H1 (cell line): Measurements from ENCODE around the gene MAPK4. TPM values are rescaled to one million over a fixed set of nuclear protein-coding genes. Genes with fewer than 3 reads are reported as not detected.

ENCODE experiments used
- CTCF ChIA-PET: fragments of 300-600 bp; sonication (Branson Sonifier 250); formaldehyde crosslinking; loops from one replicate; lab custom pipeline; 2021; ENCODE audit not compliant: partially characterized antibody; lab: Charles Lee
- POLR2A ChIA-PET: fragments of 300-600 bp; sonication (Branson Sonifier 250); formaldehyde crosslinking; loops from one replicate; lab custom pipeline; 2021; ENCODE audit warnings: inconsistent platforms; ENCODE audit not compliant: partially characterized antibody; lab: Charles Lee
- DNase-seq, 2 experiments: peaks; one replicate each; pipeline versions ENCODE4 v3.0.0 to v3.0.0-alpha.2; 2010 to 2022; ENCODE audit warnings: low spot score in 2 of 2, low read depth in 1 of 2, mixed read lengths in 1 of 2
- FAIRE-seq: peaks from 2 replicates; lab custom pipeline; 2011; peaks lifted over from hg19 to GRCh38; lab: Jason Lieb, UNC
- H2AFZ ChIP-seq: 2 replicates; pipeline ENCODE4 v1.8.1; 2012; ENCODE audit warnings: low read length, inconsistent platforms
- H2AK5ac ChIP-seq: 2 replicates; pipeline ENCODE4 v1.6.1; 2013; ENCODE audit warnings: low read depth, low read length
- H2BK120ac ChIP-seq: replicated peaks from 2 replicates; pipeline ENCODE3; 2013; ENCODE audit warnings: low read depth, low read length, inconsistent platforms
- H2BK12ac ChIP-seq: 2 replicates; pipeline ENCODE4 v1.6.1; 2013; ENCODE audit warnings: low read depth, low read length
- H2BK15ac ChIP-seq: 2 replicates; pipeline ENCODE4 v1.6.1; 2013; ENCODE audit warnings: low read length
- H2BK20ac ChIP-seq: 2 replicates; pipeline ENCODE4 v1.6.1; 2013; ENCODE audit warnings: low read length
- H2BK5ac ChIP-seq: 2 replicates; pipeline ENCODE4 v1.6.1; 2013; ENCODE audit warnings: low read depth, low read length
- H3K14ac ChIP-seq: 2 replicates; pipeline ENCODE4 v1.6.1; 2013; ENCODE audit warnings: inconsistent platforms; ENCODE audit not compliant: insufficient read length
- H3K18ac ChIP-seq: 2 replicates; pipeline ENCODE4 v1.6.1; 2013; ENCODE audit warnings: low read length; ENCODE audit errors: extremely low read depth
- H3K23ac ChIP-seq: 2 replicates; pipeline ENCODE4 v1.6.1; 2013; ENCODE audit warnings: inconsistent platforms; ENCODE audit not compliant: insufficient read length
- H3K23me2 ChIP-seq: 2 replicates; pipeline ENCODE4 v1.6.1; 2013; ENCODE audit warnings: low read depth, low read length
- H3K27ac ChIP-seq: 2 replicates; pipeline ENCODE4 v1.6.1; 2011; ENCODE audit warnings: low read depth, low read length, inconsistent platforms
- H3K27me3 ChIP-seq, 4 experiments: replicated peaks in 1 of 4; 1 replicate in 1 of 4; 2 replicates in 3 of 4; pipeline versions ENCODE4 v1.6.1 to v1.8.1; 2011 to 2013; ENCODE audit warnings: low read length in 3 of 4, mild to moderate bottlenecking in 3 of 4, inconsistent platforms in 2 of 4, mixed read lengths in 2 of 4, moderate library complexity in 1 of 4; ENCODE audit not compliant: control insufficient read depth in 3 of 4, insufficient read depth in 3 of 4; ENCODE audit errors: extremely low read depth in 1 of 4
- H3K36me3 ChIP-seq, 4 experiments: 2 replicates each; pipeline versions ENCODE4 v1.6.1 to v1.8.1; 2011 to 2013; ENCODE audit warnings: mild to moderate bottlenecking in 4 of 4, low read length in 3 of 4, moderate library complexity in 2 of 4, control low read depth in 1 of 4, inconsistent platforms in 1 of 4; ENCODE audit not compliant: insufficient read depth in 4 of 4, control insufficient read depth in 2 of 4
- H3K4ac ChIP-seq: replicated peaks from 2 replicates; pipeline ENCODE3; 2013; ENCODE audit warnings: low read length, low read depth, mixed read lengths, inconsistent platforms; ENCODE audit not compliant: insufficient read length
- H3K4me1 ChIP-seq, 4 experiments: replicated peaks in 1 of 4; 1 replicate in 1 of 4; 2 replicates in 3 of 4; pipeline versions ENCODE4 v1.6.1 to v1.8.1; 2011 to 2013; ENCODE audit warnings: low read length in 3 of 4, inconsistent platforms in 2 of 4, mixed read lengths in 1 of 4; ENCODE audit not compliant: insufficient read depth in 4 of 4, control insufficient read depth in 3 of 4
- H3K4me2 ChIP-seq, 2 experiments: 2 replicates each; pipeline versions ENCODE4 v1.6.1 to v1.8.1; 2011 to 2013; ENCODE audit warnings: low read depth in 2 of 2, low read length in 2 of 2, control low read depth in 1 of 2, inconsistent platforms in 1 of 2, mild to moderate bottlenecking in 1 of 2; ENCODE audit not compliant: insufficient read depth in 1 of 2
- H3K4me3 ChIP-seq, 4 experiments: fragments of 200-600, 300-600 bp in 1 of 4; sonication (generic), shearing (Covaris generic), sonication (Bioruptor Twin) in 1 of 4; 2 replicates each; pipeline versions ENCODE4 v1.5.1 to v1.8.1; 2011 to 2016; ENCODE audit warnings: low read length in 4 of 4, low read depth in 3 of 4, control low read depth in 2 of 4, inconsistent platforms in 2 of 4, mild to moderate bottlenecking in 2 of 4, mixed read lengths in 1 of 4, moderate library complexity in 1 of 4; ENCODE audit not compliant: insufficient read depth in 2 of 4; ENCODE audit errors: extremely low read depth in 1 of 4
- H3K56ac ChIP-seq: replicated peaks from 2 replicates; pipeline ENCODE3; 2013; ENCODE audit warnings: low read depth, mild to moderate bottlenecking, mixed read lengths, low read length, inconsistent platforms; ENCODE audit not compliant: insufficient read length
- H3K79me1 ChIP-seq: 2 replicates; pipeline ENCODE4 v1.6.1; 2013; ENCODE audit warnings: low read depth, low read length, control low read depth
- H3K79me2 ChIP-seq, 2 experiments: 2 replicates each; pipeline versions ENCODE4 v1.6.1 to v1.8.1; 2012 to 2013; ENCODE audit warnings: low read length in 2 of 2, mild to moderate bottlenecking in 2 of 2, inconsistent platforms in 1 of 2; ENCODE audit not compliant: insufficient read depth in 2 of 2, control insufficient read depth in 1 of 2
- H3K9ac ChIP-seq, 4 experiments: replicated peaks in 1 of 4; 1 replicate in 1 of 4; 2 replicates in 3 of 4; pipeline versions ENCODE4 v1.6.1 to v1.8.1; 2011 to 2013; ENCODE audit warnings: low read depth in 3 of 4, low read length in 3 of 4, control low read depth in 2 of 4, mild to moderate bottlenecking in 2 of 4, moderate library complexity in 2 of 4, inconsistent platforms in 1 of 4; ENCODE audit errors: extremely low read depth in 1 of 4
- H3K9me3 ChIP-seq, 2 experiments: 2 replicates each; pipeline versions ENCODE4 v1.6.1 to v1.8.1; 2012 to 2013; ENCODE audit warnings: mild to moderate bottlenecking in 2 of 2, moderate library complexity in 2 of 2, control low read depth in 1 of 2, inconsistent platforms in 1 of 2, low read depth in 1 of 2, low read length in 1 of 2, mixed read lengths in 1 of 2; ENCODE audit not compliant: insufficient read depth in 2 of 2
- H4K20me1 ChIP-seq, 2 experiments: replicated peaks in 1 of 2; 2 replicates each; pipeline versions ENCODE3 to v1.8.1; 2011 to 2013; ENCODE audit warnings: inconsistent platforms in 2 of 2, low read length in 2 of 2, mild to moderate bottlenecking in 1 of 2; ENCODE audit not compliant: insufficient read depth in 2 of 2, control insufficient read depth in 1 of 2
- H4K5ac ChIP-seq: 2 replicates; pipeline ENCODE4 v1.6.1; 2013; ENCODE audit warnings: low read length, low read depth, mixed read lengths, inconsistent platforms; ENCODE audit not compliant: insufficient read length
- H4K8ac ChIP-seq: 2 replicates; pipeline ENCODE4 v1.8.0; 2013; ENCODE audit warnings: mild to moderate bottlenecking, moderate library complexity, low read length, inconsistent platforms; ENCODE audit not compliant: insufficient read depth; ENCODE audit errors: extremely low read depth
- H4K91ac ChIP-seq: replicated peaks from 2 replicates; pipeline ENCODE3; 2013; ENCODE audit warnings: low read length, mixed read lengths, inconsistent platforms; ENCODE audit not compliant: insufficient read length
- CEBPB ChIP-seq: IDR thresholded peaks from 2 replicates; pipeline ENCODE4 v1.6.1; 2012; ENCODE audit warnings: low read depth, low read length
- CTBP2 ChIP-seq: IDR thresholded peaks from 2 replicates; pipeline ENCODE4 v1.7.0; 2011; ENCODE audit warnings: borderline replicate concordance, mild to moderate bottlenecking, moderate library complexity, mixed read lengths, low read length; ENCODE audit not compliant: insufficient read depth, insufficient read length
- KDM1A ChIP-seq: fragments of 200-600, 300-600 bp; sonication (generic); IDR thresholded peaks from 2 replicates; pipeline ENCODE4 v1.7.1; 2016; ENCODE audit warnings: mild to moderate bottlenecking, low read length, borderline replicate concordance
- RXRA ChIP-seq: IDR thresholded peaks from 2 replicates; pipeline ENCODE4 v1.6.1; 2011; ENCODE audit warnings: low read depth, mild to moderate bottlenecking, low read length, moderate library complexity; ENCODE audit not compliant: insufficient read depth
- SAP30 ChIP-seq: fragments of 300-600 bp; sonication (generic); IDR thresholded peaks from 2 replicates; pipeline ENCODE4 v1.7.1; 2012; ENCODE audit warnings: low read length, moderate library complexity, mild to moderate bottlenecking, inconsistent platforms; ENCODE audit not compliant: insufficient read depth, insufficient replicate concordance
- WGBS, 2 experiments: shearing (Covaris generic) in 1 of 2; methylation state at CpG; one replicate each; pipeline versions ENCODE4 v1.1.6 to v1.1.7; 2013 to 2015; ENCODE audit warnings: low lambda C conversion rate in 2 of 2, mixed read lengths in 2 of 2, inconsistent platforms in 1 of 2, low coverage in 1 of 2, missing lambda C conversion rate in 1 of 2; ENCODE audit not compliant: insufficient replicate concordance in 2 of 2, insufficient coverage in 1 of 2, insufficient read length in 1 of 2; ENCODE audit errors: extremely low coverage in 1 of 2, missing lambda C conversion rate in 1 of 2; 5-methylcytosine and 5-hydroxymethylcytosine counted together
- polyA plus RNA-seq, 7 experiments: library from polyadenylated mRNA; depleted of rRNA in 3 of 7; stranded (reverse) in 5 of 7; unstranded in 2 of 7; fragments of >200 nt in 5 of 7; fragments of 200-250 nt in 2 of 7; gene quantifications; 1 replicate in 5 of 7; 2 replicates in 1 of 7; 4 replicates in 1 of 7; pipeline versions ENCODE4 v1.2.1 to v1.2.3, GENCODE V29; 2011 to 2013; ENCODE audit warnings: missing spikeins in 2 of 7, mixed read lengths in 2 of 7
- total RNA-seq: library from RNA; stranded (reverse); fragmentation: NEBNext Ultra II Directional; extraction: Animal tissue kit (Norgen Biotek cat#: 25700); gene quantifications from 2 replicates; pipeline ENCODE4 v1.2.1, GENCODE V29; 2021

MAPK4 gene
- total and polyA plus RNA-seq, 2 of the 8 experiments (the other 6 are each of a cell fraction or from before 2014, with no cell fraction given), result 3.2 to 3.7 TPM

- Histone ChIP-seq H2BK20ac (no peak overlapping the region), H4K20me1 (no peaks in the 10 kb centered on the region), H3K23me2 (no peaks in the 10 kb centered on the region), H3K36me3 (no peaks in the 10 kb centered on the region; a peak in 1 of 8 replicates), H2AFZ (no peak overlapping the region), H2AK5ac (no peak overlapping the region), H2BK12ac (no peak overlapping the region), H3K18ac (no peak overlapping the region), H2BK120ac (no peak overlapping the region), H3K4me3 (no peak overlapping the region), H3K79me1 (no peaks in the 10 kb centered on the region), H3K23ac (no peak overlapping the region), H3K9me3 (peaks cover 3 to 4% of the 10 kb centered on the region in 2 experiments; a peak in 3 of 4 replicates), H3K4me2 (no peak overlapping the region), H3K9ac (no peak overlapping the region), H2BK5ac (no peak overlapping the region), H3K79me2 (no peaks in the 10 kb centered on the region), H4K91ac (no peak overlapping the region), H4K8ac (no peak overlapping the region), H3K14ac (no peak overlapping the region), H3K56ac (no peak overlapping the region), H2BK15ac (no peak overlapping the region), H3K27me3 (no peaks in the 10 kb centered on the region), H4K5ac (no peak overlapping the region), H3K27ac (no peak overlapping the region), H3K4me1 (no peaks in the 10 kb centered on the region), H3K4ac (no peak overlapping the region)
- 91% methylated on average over 5 of the region's 5 CpGs; no CpG with 5 or more reads in 1 of the 2 experiments for WGBS, 2 experiments
- DNase-seq (no peak), FAIRE-seq (no peak)
- TF ChIP-seq SAP30 (no peak), CEBPB (no peak), RXRA (no peak), KDM1A (no peak), CTBP2 (no peak)
- CTCF ChIA-PET, result interaction anchor here (0.9 to 1.5 kb wide), 3 partner anchors 10 to 25 kb away, joined by 4 to 5 read pairs (median 4); no protein-coding TSS in a partner anchor
- POLR2A ChIA-PET, result no interaction called here
Measured at GRCh38 chr18:50679056-50679455, 119.2 kb downstream of the MAPK4 start.
